ENCODE data around the gene MS4A10.
A peak's percentile ranks its signal among the peaks of the same experiment; 100 is the strongest.

Gene MS4A10

GRCh38 chr11:60830478-60831142 lies 45.5 kb downstream of the MS4A10 start:
- no peak for DNase-seq (ENCODE audit: low read depth)
- in situ Hi-C loops (cut with HindIII; ENCODE audit: low sequenced_read_pairs) = no loop called here
- H3K4me3 ChIP-seq (ENCODE audit: low read depth, low read length) = no peak overlapping the region
- no peak for TF ChIP-seq CTCF (IDR thresholded peaks at IDR 0.05; ENCODE audit: low read depth, low read length, missing control alignments)

- in situ Hi-C loops (cut with HindIII; ENCODE audit: low sequenced_read_pairs) = no loop called here
- no peak overlapping the region for H3K4me3 ChIP-seq (ENCODE audit: low read depth, low read length)
- peak; percentile 60 for DNase-seq (ENCODE audit: low read depth)
- peak; percentile 92 for TF ChIP-seq CTCF (IDR thresholded peaks at IDR 0.05; ENCODE audit: low read depth, low read length, missing control alignments)
Observed at GRCh38 chr11:60831143-60831500, 46.0 kb downstream of the MS4A10 start.

- TF ChIP-seq CTCF (IDR thresholded peaks at IDR 0.05; ENCODE audit: low read depth, low read length, missing control alignments) = no peak
- in situ Hi-C loops (cut with HindIII; ENCODE audit: low sequenced_read_pairs) = no loop called here
- DNase-seq (ENCODE audit: low read depth) = no peak
- no peak overlapping the region for H3K4me3 ChIP-seq (ENCODE audit: low read depth, low read length)
Observed at GRCh38 chr11:60831501-60832079, 46.5 kb downstream of the MS4A10 start.

- no peak overlapping the region for H3K4me3 ChIP-seq (ENCODE audit: low read depth, low read length)
- no peak for TF ChIP-seq CTCF (IDR thresholded peaks at IDR 0.05; ENCODE audit: low read depth, low read length, missing control alignments)
- in situ Hi-C loops (cut with HindIII; ENCODE audit: low sequenced_read_pairs) = no loop called here
- no peak for DNase-seq (ENCODE audit: low read depth)
Observed at GRCh38 chr11:60834742-60835533, 49.8 kb downstream of the MS4A10 start.

GRCh38 chr11:60835534-60835846 lies 50.4 kb downstream of the MS4A10 start:
- DNase-seq (ENCODE audit: low read depth) = no peak
- TF ChIP-seq CTCF (IDR thresholded peaks at IDR 0.05; ENCODE audit: low read depth, low read length, missing control alignments) = no peak
- H3K4me3 ChIP-seq (ENCODE audit: low read depth, low read length) = no peak overlapping the region
- in situ Hi-C loops (cut with HindIII; ENCODE audit: low sequenced_read_pairs) = no loop called here

- in situ Hi-C loops (cut with HindIII; ENCODE audit: low sequenced_read_pairs) = no loop called here
- no peak overlapping the region for H3K4me3 ChIP-seq (ENCODE audit: low read depth, low read length)
- no peak for TF ChIP-seq CTCF (IDR thresholded peaks at IDR 0.05; ENCODE audit: low read depth, low read length, missing control alignments)
- DNase-seq (ENCODE audit: low read depth) = no peak
Observed at GRCh38 chr11:60836866-60837515, 51.9 kb downstream of the MS4A10 start.
